ENCODE results near the gene AHDC1.
A peak's percentile ranks its signal among the peaks of the same experiment; 100 is the strongest.

AHDC1 gene

DNA sequence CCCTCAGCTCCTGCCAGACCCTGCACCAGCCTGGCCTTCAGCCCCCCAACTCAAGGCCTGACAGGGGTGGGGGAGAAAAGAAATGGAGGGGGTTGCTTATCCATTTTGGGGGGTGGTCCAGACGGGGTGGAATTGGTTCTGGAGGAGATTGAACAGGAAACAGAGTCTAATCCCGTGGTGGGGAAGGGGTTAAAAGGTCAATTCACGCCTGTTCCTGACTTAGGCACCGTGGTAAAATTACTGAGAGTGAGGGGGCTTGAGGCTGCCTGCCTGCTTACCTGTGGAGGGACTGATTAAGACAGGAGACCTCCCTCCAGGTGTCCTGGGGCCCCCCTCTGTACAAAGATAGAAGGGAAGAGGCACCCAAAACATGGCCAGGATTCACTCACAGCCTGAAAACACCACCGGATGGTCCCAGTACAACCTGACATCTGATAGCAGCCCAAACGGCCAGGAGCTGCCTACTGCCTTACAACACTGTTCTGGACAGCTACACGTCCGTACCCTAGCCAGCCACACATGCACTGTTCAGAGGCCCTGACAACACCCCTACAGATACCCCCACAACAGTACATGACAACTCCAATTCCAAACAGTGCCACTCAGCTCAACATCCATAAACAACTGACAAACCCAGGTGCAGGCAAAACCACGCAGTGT lies 31.8 kb downstream of the AHDC1 start:
- H3K4me1 ChIP-seq (ENCODE audit: control insufficient read depth, insufficient read depth, low read length), result peaks cover 78% of the 10 kb centered on the region
- H3K4me3 ChIP-seq (ENCODE audit: low read depth, low read length), result peak overlapping the region; percentile 35
- H3K9me3 ChIP-seq (ENCODE audit: control insufficient read depth, insufficient read depth, low read depth, low read length), result no peaks in the 10 kb centered on the region
- H3K9ac ChIP-seq (ENCODE audit: low read length), result peak overlapping the region; percentile 43
- H3K27ac ChIP-seq (ENCODE audit: low read depth, low read length), result peak overlapping the region; percentile 48; the same call in 1 of the 2 replicates
- H3K27me3 ChIP-seq (ENCODE audit: control insufficient read depth, insufficient read depth, low read length), result no peaks in the 10 kb centered on the region
- H3K36me3 ChIP-seq (ENCODE audit: control insufficient read depth, insufficient read depth, low read length), result no peaks in the 10 kb centered on the region

DNA sequence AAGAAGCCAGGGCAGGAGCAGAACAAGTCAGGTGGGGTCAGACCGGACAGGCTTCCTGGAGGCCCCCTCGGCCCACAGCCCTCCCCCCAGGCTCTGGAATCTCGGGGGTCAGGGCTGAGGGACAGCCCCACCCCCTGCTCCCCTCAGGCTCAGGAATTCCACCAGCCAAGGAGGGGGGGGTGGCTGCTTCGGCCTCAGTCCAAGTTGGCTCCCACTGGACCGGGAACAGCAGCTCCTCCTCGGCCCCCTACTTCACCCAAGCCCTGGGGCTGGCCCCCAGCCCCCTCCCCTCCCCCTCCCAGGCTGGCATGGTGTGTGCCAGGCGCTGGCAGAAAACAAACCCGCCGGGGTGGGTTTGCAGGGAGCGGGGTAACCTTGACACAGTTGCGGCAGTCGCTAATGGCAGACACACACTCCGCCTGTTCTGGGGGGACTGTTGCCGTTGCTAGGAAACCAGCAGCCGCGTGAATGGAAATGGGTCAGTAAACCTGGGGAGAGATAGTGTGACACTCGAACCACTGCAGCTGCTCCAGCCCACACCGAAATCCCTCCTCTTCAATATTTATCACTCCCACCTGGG lies 32.4 kb downstream of the AHDC1 start:
- Histone ChIP-seq H3K4me1 (ENCODE audit: control insufficient read depth, insufficient read depth, low read length) (peaks cover 82% of the 10 kb centered on the region), H3K36me3 (ENCODE audit: control insufficient read depth, insufficient read depth, low read length) (no peaks in the 10 kb centered on the region), H3K27ac (ENCODE audit: low read depth, low read length) (peak overlapping the region; percentile 48; the same call in 1 of the 2 replicates), H3K9ac (ENCODE audit: low read length) (peak overlapping the region; percentile 43), H3K4me3 (ENCODE audit: low read depth, low read length) (peak overlapping the region; percentile 35), H3K27me3 (ENCODE audit: control insufficient read depth, insufficient read depth, low read length) (no peaks in the 10 kb centered on the region), H3K9me3 (ENCODE audit: control insufficient read depth, insufficient read depth, low read depth, low read length) (no peaks in the 10 kb centered on the region)

DNA sequence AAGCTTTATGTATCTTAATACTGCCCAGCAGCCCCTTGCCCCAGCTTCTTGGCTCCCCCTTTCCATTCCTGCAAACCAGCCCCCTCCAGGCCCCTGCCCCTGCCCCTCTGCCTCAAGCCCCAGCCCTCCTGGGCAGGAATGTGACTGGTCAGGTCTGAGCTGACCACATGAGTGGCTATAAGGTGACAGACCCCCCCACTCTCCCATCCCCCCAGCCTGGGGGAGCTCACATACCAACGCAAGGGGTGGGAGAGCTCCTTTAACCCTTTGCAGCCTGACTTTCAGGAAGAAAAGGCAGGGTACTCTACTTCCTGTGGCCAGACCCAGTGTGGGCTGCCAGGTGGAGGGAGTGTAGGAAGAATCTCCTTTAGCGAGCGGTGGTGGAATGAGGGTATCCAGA lies 33.2 kb downstream of the AHDC1 start:
- Histone ChIP-seq H3K4me3 (ENCODE audit: low read depth, low read length) (peak overlapping the region; percentile 34; the same call in 1 of the 2 replicates), H3K27ac (ENCODE audit: low read depth, low read length) (peak overlapping the region; percentile 48; the same call in 1 of the 2 replicates), H3K4me1 (ENCODE audit: control insufficient read depth, insufficient read depth, low read length) (peaks cover 83% of the 10 kb centered on the region), H3K9me3 (ENCODE audit: control insufficient read depth, insufficient read depth, low read depth, low read length) (no peaks in the 10 kb centered on the region), H3K27me3 (ENCODE audit: control insufficient read depth, insufficient read depth, low read length) (no peaks in the 10 kb centered on the region), H3K9ac (ENCODE audit: low read length) (peak overlapping the region; percentile 51), H3K36me3 (ENCODE audit: control insufficient read depth, insufficient read depth, low read length) (no peaks in the 10 kb centered on the region)

DNA sequence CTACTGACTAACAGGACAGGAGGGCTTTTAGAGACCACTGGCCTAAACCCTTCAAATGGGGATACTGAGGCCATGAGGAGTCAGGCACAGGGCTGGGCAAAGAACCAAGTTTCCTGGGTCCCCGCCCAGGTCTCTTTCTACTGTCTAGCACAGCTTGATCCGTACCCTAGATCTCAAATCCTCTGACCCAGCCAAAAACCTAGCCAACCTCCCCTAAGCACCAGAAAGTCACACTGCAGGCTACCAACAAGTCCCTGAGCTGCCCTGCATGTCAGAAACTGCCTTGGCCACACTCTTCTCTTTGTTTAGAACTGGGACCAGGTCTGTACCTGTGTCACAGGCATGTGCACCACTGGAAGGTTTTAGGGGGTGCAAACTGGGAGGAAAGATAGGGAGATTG lies 33.6 kb downstream of the AHDC1 start:
- peak overlapping the region; percentile 34; the same call in 1 of the 2 replicates for H3K4me3 ChIP-seq (ENCODE audit: low read depth, low read length)
- no peaks in the 10 kb centered on the region for H3K36me3 ChIP-seq (ENCODE audit: control insufficient read depth, insufficient read depth, low read length)
- no peaks in the 10 kb centered on the region for H3K9me3 ChIP-seq (ENCODE audit: control insufficient read depth, insufficient read depth, low read depth, low read length)
- no peak overlapping the region; the same call in 1 of the 2 replicates for H3K27ac ChIP-seq (ENCODE audit: low read depth, low read length)
- H3K4me1 ChIP-seq (ENCODE audit: control insufficient read depth, insufficient read depth, low read length), result peaks cover 88% of the 10 kb centered on the region
- peak overlapping the region; percentile 51 for H3K9ac ChIP-seq (ENCODE audit: low read length)
- H3K27me3 ChIP-seq (ENCODE audit: control insufficient read depth, insufficient read depth, low read length), result no peaks in the 10 kb centered on the region

DNA sequence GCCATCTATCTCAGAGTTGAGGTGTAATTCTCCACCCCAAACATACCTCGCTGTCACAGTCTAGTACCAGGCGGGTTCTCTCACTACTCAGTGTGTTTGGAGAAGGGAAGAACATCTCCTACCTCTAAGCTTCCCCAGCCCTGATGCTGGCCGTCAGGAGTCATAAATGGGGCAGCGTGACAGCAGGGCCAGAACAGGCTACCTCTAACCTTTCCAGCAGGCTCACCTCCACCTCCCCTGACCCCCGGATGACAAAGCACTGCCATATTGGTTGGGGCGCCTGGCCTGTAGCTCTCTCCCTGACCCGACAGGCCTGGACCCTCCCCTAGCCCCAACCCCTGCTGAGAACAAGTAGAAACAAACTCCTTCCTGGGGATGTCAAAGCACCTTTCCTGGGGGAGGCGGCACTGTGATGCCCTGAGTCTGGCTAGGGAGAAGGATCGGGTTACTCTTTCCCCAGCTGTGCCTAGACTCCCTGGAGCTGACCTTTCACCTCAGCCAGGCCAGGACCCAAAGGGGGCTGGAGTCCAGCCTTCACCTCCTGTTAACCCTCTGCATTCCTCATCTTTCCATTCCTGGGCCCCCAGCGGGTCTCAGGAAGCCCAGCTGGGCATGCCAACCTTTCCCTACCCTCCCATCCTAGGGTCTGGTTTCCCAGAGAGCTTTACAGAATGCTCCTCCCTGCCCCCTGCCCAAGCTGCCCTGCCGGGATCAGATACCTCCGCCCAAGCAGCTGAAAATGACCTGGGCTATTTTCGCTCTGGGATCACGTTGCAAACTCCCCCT lies 34.2 kb downstream of the AHDC1 start:
- Histone ChIP-seq H3K27ac (ENCODE audit: low read depth, low read length) (no peak overlapping the region; the same call in 1 of the 2 replicates), H3K9me3 (ENCODE audit: control insufficient read depth, insufficient read depth, low read depth, low read length) (no peaks in the 10 kb centered on the region), H3K4me3 (ENCODE audit: low read depth, low read length) (peak overlapping the region; percentile 34), H3K9ac (ENCODE audit: low read length) (no peak overlapping the region), H3K27me3 (ENCODE audit: control insufficient read depth, insufficient read depth, low read length) (no peaks in the 10 kb centered on the region), H3K36me3 (ENCODE audit: control insufficient read depth, insufficient read depth, low read length) (no peaks in the 10 kb centered on the region), H3K4me1 (ENCODE audit: control insufficient read depth, insufficient read depth, low read length) (peaks cover 88% of the 10 kb centered on the region)

DNA sequence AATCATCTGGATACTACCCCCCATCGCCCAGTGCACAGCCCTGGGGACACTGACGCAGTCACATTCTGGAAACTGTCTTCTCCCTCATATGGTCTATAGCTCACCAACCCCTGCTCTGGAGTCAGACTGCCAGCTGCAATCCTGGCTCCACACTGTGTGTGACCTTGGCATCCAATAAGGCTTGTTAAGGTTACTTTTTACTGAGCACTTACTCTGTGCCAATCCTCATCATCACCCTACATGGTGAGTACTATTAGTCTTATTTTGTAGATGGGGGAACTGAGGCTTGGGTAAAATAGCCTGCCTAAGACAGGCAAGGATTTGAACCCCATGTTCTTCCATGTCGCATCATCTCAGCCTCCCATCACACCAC lies 34.9 kb downstream of the AHDC1 start:
- H3K9me3 ChIP-seq (ENCODE audit: control insufficient read depth, insufficient read depth, low read depth, low read length), result no peaks in the 10 kb centered on the region
- H3K36me3 ChIP-seq (ENCODE audit: control insufficient read depth, insufficient read depth, low read length), result no peaks in the 10 kb centered on the region
- H3K9ac ChIP-seq (ENCODE audit: low read length), result no peak overlapping the region
- H3K4me1 ChIP-seq (ENCODE audit: control insufficient read depth, insufficient read depth, low read length), result peaks cover 88% of the 10 kb centered on the region
- H3K27ac ChIP-seq (ENCODE audit: low read depth, low read length), result no peak overlapping the region
- no peaks in the 10 kb centered on the region for H3K27me3 ChIP-seq (ENCODE audit: control insufficient read depth, insufficient read depth, low read length)
- peak overlapping the region; percentile 11; the same call in 1 of the 2 replicates for H3K4me3 ChIP-seq (ENCODE audit: low read depth, low read length)

DNA sequence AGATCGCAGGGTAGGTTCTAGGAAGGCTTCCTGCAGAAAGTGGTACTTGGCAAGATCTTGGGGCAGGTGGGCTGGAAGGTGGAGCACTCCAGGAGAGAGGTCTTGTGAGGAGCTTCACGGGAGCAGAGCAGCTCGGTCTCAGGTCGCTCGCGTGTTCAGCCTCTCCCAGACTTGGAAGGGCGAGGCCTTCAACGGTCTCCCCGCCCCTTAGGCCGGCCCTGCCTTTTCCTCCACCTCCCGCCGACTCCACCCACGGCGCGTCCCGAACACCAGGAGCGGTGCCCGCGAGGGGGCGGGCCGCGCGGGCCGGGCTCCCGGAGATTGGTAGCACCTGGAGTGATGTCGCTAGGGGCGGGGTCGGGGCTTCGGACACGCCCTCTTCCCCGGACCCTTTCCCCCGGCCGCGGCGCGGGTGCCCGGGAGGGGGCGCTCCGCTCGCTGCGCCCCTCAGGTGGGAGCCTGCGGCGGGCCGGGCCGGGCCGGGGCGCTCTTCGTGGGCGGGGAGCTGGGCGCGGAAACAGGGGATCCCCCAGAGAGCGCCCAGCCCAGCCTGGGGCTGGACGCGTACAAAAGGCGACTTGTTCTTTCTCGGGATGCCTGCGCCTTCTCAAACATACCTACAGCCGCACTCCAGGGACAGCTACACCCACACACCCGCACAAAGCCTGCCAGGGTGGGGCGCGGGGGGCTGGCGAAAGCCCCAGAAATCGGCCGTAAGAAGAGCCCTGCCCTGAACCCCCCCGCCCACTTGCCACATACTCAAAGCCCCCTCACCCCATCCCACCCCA lies 35.5 kb downstream of the AHDC1 start:
- no peaks in the 10 kb centered on the region for H3K36me3 ChIP-seq (ENCODE audit: control insufficient read depth, insufficient read depth, low read length)
- peak overlapping the region; percentile 21 for H3K9ac ChIP-seq (ENCODE audit: low read length)
- H3K4me1 ChIP-seq (ENCODE audit: control insufficient read depth, insufficient read depth, low read length), result peaks cover 88% of the 10 kb centered on the region
- H3K4me3 ChIP-seq (ENCODE audit: low read depth, low read length), result peak overlapping the region; percentile 46
- no peaks in the 10 kb centered on the region for H3K9me3 ChIP-seq (ENCODE audit: control insufficient read depth, insufficient read depth, low read depth, low read length)
- no peaks in the 10 kb centered on the region for H3K27me3 ChIP-seq (ENCODE audit: control insufficient read depth, insufficient read depth, low read length)
- H3K27ac ChIP-seq (ENCODE audit: low read depth, low read length), result no peak overlapping the region

DNA sequence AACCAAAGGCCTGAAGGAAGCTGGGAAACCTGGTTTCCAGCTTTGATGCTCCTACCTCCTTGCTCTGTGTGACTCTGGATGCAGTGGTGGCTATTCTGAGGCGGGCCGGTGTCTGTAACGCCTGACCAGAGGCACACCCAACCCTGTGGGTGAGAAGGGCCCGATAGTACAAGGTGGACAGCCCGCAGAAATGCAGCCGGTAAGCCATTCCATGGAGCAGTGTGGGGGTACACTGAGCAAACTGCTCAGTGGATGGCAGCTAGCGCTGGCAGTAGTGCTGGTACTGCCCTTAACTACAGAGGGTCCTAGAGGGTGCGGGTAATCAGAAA lies 36.0 kb downstream of the AHDC1 start:
- H3K4me1 ChIP-seq (ENCODE audit: control insufficient read depth, insufficient read depth, low read length), result peaks cover 88% of the 10 kb centered on the region
- peak overlapping the region; percentile 21 for H3K9ac ChIP-seq (ENCODE audit: low read length)
- H3K27me3 ChIP-seq (ENCODE audit: control insufficient read depth, insufficient read depth, low read length), result no peaks in the 10 kb centered on the region
- H3K9me3 ChIP-seq (ENCODE audit: control insufficient read depth, insufficient read depth, low read depth, low read length), result no peaks in the 10 kb centered on the region
- no peak overlapping the region for H3K27ac ChIP-seq (ENCODE audit: low read depth, low read length)
- H3K36me3 ChIP-seq (ENCODE audit: control insufficient read depth, insufficient read depth, low read length), result no peaks in the 10 kb centered on the region
- H3K4me3 ChIP-seq (ENCODE audit: low read depth, low read length), result peak overlapping the region; percentile 46

DNA sequence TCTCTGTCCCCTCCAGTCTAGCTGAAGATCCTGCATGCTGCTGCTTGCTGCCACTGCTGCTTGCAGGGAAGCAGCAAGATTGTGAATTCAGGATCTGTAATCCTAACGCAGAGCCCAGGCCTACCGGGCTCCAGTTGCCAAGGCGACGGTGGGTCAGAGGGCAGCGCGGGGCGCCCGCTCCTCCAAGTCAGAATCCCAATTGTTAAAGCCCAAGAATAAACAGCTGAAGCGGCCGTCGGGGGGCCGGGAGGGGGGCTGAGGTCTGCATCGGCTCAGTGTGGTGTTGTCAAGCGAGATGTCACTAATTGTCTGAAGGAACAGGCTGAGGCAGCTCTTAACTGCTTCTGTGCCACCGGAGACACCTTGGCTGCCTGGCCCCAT lies 36.8 kb downstream of the AHDC1 start:
- Histone ChIP-seq H3K4me1 (ENCODE audit: control insufficient read depth, insufficient read depth, low read length) (peaks cover 88% of the 10 kb centered on the region), H3K27ac (ENCODE audit: low read depth, low read length) (no peak overlapping the region), H3K9ac (ENCODE audit: low read length) (no peak overlapping the region), H3K36me3 (ENCODE audit: control insufficient read depth, insufficient read depth, low read length) (no peaks in the 10 kb centered on the region), H3K27me3 (ENCODE audit: control insufficient read depth, insufficient read depth, low read length) (no peaks in the 10 kb centered on the region), H3K9me3 (ENCODE audit: control insufficient read depth, insufficient read depth, low read depth, low read length) (no peaks in the 10 kb centered on the region), H3K4me3 (ENCODE audit: low read depth, low read length) (no peak overlapping the region)

DNA sequence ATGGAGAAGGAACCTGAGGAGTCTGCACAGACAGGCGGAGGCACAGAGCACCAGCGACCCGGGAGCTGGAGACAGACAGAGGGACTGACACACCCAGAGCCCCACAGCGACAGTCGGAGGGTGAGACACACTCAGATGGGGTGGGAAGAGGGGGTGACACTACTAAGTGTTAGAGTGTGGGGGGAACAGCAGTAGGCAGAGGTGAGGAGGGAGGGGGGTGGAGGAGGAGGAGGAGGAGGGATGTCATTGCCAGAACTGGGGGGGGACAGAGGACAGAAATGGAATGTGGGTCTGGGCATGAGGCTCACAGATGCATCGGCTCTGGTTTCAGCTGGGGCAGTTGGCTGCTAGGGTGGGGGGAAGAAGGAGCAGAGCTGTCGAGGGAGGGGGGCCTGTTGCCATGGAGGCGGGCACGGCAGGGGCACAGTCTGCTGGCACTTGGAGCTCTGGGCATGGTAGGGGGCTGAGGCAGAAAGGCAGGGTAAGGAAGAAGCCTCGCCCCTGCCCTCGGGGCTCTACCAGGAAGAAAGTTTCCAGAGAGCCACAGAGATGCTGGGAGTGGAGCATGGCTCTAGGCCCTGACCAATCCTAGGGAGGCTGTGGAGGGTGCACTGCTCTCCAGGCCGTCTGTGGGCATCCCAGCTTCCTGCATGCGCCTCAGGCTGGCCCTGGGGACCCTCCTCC lies 37.3 kb downstream of the AHDC1 start:
- H3K36me3 ChIP-seq (ENCODE audit: control insufficient read depth, insufficient read depth, low read length), result no peaks in the 10 kb centered on the region
- no peak overlapping the region for H3K27ac ChIP-seq (ENCODE audit: low read depth, low read length)
- no peaks in the 10 kb centered on the region for H3K9me3 ChIP-seq (ENCODE audit: control insufficient read depth, insufficient read depth, low read depth, low read length)
- no peak overlapping the region for H3K4me3 ChIP-seq (ENCODE audit: low read depth, low read length)
- H3K27me3 ChIP-seq (ENCODE audit: control insufficient read depth, insufficient read depth, low read length), result no peaks in the 10 kb centered on the region
- peak overlapping the region; percentile 30 for H3K9ac ChIP-seq (ENCODE audit: low read length)
- peaks cover 88% of the 10 kb centered on the region for H3K4me1 ChIP-seq (ENCODE audit: control insufficient read depth, insufficient read depth, low read length)

Data from HUES6 (cell line).